Activated naive CD8-positive, alpha-beta T cell treated with anti-CD3 and anti-CD28 coated beads for 36 hours (primary cell): ENCODE data around the gene FEZF2. TPM values are rescaled to one million over a fixed set of nuclear protein-coding genes. Genes with fewer than 3 reads are reported as not detected.

Experiments used
- DNase-seq: peaks from one replicate; pipeline ENCODE4 v3.0.0; 2021
- H3K27ac Mint-ChIP-seq: one replicate; pipeline ENCODE4 v1.8.0; 2022; ENCODE audit warnings: mild to moderate bottlenecking, moderate library complexity, mixed read lengths
- H3K27me3 Mint-ChIP-seq: one replicate; pipeline ENCODE4 v1.8.0; 2022; ENCODE audit warnings: mild to moderate bottlenecking, mixed read lengths
- H3K36me3 Mint-ChIP-seq: one replicate; pipeline ENCODE4 v1.8.0; 2021; ENCODE audit warnings: mild to moderate bottlenecking, mixed read lengths
- H3K4me1 Mint-ChIP-seq: one replicate; pipeline ENCODE4 v1.8.0; 2021; ENCODE audit warnings: mixed read lengths
- H3K4me3 Mint-ChIP-seq: one replicate; pipeline ENCODE4 v1.8.0; 2022; ENCODE audit warnings: mild to moderate bottlenecking, moderate library complexity, mixed read lengths
- H3K9me3 Mint-ChIP-seq: one replicate; pipeline ENCODE4 v1.8.0; 2022; ENCODE audit warnings: mixed read lengths
- total RNA-seq, 2 experiments: library from RNA; stranded (reverse); gene quantifications; one replicate each; pipeline ENCODE4 v1.2.3, GENCODE V29; 2021

FEZF2 gene
- total RNA-seq, 2 experiments from 2014 or later = not detected

- peaks cover 10% of the 10 kb centered on the region for H3K4me1 Mint-ChIP-seq
- H3K27me3 Mint-ChIP-seq = peaks cover 29% of the 10 kb centered on the region
- peaks cover 14% of the 10 kb centered on the region for H3K36me3 Mint-ChIP-seq
- H3K9me3 Mint-ChIP-seq = peaks cover 15% of the 10 kb centered on the region
- no peak overlapping the region for H3K4me3 Mint-ChIP-seq
- no peak overlapping the region for H3K27ac Mint-ChIP-seq
- no peak for DNase-seq
These were observed 50.1 kb downstream of the FEZF2 start for GRCh38 chr3:62323241-62323640.
